Medulla oblongata (tissue), 1 donor: ENCODE measurements around the gene DCTN5.

Experiments
- DNase-seq: peaks from one replicate; pipeline ENCODE4 v3.0.0-alpha.2; 2015; ENCODE audit errors: extremely low spot score

The DCTN5 gene

DNA sequence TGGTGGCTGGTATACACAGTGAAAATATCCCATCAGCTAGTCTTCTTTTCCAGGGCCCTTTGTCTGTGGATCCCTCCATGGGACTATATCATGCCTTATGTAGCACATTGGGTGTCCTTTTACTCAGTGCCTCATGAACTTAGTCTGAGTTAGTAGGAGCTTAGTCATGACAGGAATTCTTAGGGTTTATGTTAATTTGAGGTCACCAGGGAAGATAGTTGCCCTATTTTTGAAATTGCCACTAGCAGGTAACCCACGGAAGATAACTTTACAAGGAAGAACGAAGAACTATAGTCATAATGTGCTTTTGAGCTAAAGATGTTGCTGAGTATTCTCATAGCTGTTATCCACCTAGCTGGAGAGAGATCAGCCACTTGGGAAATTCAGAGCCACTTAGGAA, 22.7 kb downstream of the DCTN5 start:
- DNase-seq, result no peak

DNA sequence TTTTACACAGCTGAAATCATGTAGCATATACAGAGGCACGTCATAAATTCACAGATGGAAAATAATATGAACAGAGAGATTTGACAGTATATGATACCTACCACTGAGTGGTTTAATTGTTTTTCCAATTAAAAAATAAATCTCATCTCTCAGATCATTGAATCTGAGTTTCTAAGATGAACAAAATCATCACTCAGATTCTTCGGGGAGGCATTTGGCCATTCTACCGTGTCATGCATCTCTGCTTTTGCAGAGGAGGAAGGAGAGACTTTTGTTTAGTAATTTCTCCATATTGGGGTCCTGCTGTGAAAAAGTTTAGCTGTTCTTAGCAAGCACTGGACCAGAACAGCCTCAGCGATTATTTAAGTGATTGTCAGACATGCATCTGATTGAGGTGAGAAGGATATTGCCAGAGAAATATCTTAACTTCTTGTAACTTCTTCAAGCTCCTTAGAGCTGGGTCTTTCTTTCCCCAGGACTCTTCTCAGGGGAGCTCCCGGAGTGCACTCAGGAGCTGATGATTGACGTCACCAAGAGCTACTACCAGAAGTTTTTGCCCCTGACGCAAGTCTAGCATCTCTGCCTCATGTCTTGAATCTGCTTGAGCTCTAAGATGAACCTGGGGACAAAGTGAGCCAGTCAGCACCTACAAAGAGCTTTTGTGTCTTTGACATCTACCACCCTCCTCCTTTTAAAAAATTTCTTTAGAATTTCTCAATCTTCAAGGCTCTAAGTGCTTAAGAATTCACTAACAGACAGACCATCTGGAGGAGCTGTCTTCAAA, 25.5 kb downstream of the DCTN5 start:
- DNase-seq, result no peak

DNA sequence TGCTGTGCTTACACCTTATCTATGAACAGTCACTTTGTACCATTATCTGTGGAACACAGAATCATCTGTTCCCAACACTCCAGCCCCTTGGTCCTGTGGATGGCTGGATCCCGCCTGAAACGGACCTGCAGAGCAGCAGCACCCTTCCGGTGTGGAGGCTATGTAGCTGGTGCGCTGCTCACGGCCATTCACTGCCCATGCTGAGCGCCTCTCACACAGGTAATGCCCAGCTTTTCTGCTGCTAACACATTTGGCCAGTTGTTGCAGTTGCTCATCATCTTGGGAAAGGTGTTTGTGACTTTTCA, 26.0 kb downstream of the DCTN5 start:
- DNase-seq, result no peak

DNA sequence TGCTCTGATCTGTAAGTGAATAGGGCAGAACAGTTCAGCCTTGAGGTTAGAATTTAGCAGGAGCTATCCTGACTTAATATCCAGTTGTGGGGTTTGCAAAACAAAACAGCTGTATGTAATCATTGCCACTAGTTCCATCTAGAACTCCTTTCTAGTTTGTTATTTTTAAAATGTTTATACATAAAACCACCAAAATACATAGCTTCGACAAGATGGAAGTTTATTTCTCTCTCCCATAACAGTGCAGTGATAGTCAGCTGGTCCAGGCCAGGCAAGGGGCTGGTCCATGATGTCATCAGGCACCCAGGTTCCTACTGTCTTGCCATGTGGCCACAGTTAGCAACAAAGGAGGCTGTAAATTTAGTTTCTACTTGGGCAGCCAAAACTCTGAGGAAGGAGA, 27.0 kb downstream of the DCTN5 start:
- DNase-seq, result no peak

DNA sequence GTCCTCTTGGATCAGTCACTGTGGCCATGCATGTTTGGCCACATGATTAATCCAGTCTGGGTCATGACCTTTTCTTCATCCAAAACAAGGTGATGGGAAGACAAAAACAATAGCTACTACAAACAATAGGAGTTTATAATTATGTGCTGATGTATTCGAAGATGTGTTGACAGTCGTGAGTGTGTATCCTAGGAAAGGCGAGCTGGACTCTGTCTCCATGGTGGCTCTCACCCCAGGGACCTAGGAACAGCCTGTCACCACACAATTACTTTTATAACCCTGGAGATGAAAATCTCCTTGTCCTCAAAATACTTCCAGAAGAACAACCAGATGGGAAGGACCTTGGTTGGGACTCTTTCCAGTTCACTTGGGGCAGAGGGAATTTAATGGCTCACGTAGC, 27.6 kb downstream of the DCTN5 start:
- DNase-seq, result no peak

DNA sequence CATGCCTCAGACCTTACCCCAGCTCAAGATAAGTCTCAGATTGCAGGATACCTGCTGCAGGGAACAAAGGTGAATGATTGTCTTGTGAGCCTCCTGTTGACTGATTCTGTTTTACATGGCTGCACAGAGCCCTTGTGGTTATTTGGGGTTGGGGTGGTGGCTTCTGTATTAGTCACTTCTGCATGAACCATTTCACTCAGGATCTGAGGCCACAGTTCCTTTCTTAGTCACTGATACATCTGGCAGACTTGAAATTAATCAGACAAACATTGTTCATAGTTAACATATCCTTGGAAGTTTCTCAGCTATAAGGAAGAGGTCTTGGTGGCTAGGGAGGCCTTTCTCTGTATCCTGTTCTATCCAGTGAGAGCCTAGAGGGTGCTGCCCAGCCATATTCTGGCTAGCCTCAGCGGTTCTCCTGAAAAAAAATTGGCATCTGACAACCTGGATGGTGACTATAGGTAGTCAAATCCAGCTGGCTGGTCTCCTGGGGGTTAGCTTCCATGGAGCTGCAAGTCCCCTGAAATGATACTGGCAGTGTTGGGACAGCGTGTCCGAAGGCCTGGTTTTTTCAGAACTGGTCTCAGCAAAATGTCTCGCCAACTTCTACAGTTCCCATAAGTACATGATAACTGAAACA, 29.0 kb downstream of the DCTN5 start:
- DNase-seq, result peak; percentile 66

DNA sequence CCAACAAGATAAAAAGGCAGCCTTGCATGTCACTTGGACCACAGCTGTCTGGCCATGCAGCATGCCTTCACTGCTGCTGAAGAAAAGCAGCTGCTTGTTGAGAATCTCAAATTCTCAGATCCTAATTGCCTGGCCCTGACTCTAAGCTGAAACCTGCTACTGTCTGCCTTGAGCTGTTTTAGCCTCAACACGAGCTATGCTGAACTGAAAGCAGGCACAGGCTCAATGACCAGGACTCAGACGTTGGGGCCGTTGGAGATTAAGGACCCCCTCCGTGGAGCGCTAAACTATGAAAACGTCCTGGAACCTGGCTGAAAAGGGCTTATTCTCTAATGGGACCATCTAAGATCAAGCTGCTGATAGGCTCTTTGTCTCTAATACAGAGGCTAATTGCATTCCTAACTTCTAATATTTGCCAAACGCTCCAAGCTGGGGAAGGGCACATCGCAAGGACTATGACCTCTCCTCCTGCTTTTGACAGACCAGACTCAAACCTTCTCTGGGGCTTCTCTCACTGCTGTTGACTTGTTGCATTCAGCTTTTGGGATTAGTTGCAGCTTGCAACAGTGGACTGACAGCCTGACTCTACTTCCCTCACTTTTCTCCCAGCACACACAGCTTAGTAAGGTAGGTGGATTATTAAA, 32.8 kb downstream of the DCTN5 start:
- no peak for DNase-seq

DNA sequence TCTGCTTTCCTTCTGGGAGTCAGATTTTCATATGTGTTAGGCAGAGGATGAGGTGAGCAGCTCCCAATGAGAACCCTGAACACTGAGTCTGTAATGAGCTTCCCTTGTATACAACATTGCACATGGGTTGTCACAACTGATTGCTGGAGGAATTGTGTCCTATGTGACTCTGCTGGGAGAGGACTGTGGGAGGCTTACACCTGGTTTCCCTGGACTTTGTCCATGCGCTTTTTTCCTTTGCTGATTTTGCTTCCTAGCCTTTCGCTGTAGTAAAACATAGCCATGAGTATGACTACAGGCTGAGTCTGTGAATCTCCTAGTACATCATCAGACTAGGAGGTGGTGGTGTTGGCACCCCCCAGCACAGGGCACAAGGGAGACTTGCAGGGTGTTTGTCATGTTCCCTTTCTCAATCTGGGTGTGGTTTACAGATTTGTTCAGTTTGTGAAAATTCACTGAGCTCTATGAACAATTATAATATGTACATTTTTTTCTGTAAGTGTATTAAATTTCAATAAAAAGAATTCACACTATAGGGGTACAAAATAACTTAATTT, 35.7 kb downstream of the DCTN5 start:
- no peak for DNase-seq

DNA sequence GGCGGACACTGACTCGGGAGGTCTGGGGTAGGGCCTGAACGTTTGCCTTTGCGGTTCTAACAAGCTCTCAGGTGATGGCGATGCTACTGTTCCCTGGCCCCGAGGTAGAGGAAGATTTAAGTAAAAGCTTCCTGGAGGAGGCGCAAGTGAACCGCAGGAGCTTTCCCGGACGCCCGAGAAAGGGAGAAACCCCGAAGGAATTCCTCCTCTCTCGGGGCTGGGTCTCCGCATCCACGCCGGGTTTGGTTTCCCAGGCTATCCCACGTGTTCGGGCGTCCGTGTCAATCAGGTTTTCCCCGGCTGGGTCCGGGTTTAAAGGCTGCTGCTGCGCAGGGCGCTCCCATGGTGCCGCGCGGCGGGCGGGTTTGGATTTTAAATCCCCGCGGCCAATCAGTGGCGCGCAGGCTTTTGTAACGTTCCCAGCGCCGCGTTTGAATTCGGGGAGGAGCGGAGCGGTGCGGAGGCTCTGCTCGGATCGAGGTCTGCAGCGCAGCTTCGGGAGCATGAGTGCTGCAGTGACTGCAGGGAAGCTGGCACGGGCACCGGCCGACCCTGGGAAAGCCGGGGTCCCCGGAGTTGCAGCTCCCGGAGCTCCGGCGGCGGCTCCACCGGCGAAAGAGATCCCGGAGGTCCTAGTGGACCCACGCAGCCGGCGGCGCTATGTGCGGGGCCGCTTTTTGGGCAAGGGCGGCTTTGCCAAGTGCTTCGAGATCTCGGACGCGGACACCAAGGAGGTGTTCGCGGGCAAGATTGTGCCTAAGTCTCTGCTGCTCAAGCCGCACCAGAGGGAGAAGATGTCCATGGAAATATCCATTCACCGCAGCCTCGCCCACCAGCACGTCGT, 37.4 kb downstream of the DCTN5 start, which contains the start of gene PLK1:
PLK1 (plus strand) TSS at position 460 of the 844 bp plus-strand sequence; CDS start at position 504, 44 bp downstream.
- peak; percentile 66 for DNase-seq

DNA sequence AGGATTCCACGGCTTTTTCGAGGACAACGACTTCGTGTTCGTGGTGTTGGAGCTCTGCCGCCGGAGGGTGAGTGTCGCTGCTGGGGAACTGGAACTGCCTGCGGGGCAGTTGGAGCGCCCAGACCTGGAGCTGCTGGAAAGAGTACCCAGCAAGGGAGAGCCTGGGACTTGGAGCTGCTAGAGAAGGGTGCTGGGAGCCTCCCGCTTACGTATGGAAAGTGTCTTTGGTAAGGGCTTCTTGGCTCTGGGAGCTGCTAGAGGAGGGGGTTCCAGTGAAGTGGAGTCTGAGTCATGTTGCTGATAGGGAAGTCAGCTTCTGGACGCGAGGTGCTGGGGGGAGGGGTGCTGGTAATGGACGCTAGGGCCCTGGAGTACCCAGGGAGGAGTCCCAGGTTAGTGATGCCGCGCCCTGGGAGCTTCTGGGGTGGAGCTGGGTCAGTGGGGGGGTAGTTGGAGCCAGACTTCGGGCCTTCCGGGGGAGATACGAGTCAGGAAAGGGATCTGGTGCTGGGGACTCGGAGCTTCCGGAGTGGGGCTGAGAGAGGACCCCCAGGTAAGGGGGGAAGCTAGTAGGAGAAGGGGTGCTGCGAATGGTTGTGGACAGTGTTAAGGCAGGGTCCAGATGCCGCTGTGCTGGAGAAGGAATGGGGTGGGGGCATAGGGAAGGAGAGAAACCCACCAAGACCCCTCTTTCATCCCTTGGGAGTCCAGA, 38.2 kb downstream of the DCTN5 start:
- no peak for DNase-seq

DNA sequence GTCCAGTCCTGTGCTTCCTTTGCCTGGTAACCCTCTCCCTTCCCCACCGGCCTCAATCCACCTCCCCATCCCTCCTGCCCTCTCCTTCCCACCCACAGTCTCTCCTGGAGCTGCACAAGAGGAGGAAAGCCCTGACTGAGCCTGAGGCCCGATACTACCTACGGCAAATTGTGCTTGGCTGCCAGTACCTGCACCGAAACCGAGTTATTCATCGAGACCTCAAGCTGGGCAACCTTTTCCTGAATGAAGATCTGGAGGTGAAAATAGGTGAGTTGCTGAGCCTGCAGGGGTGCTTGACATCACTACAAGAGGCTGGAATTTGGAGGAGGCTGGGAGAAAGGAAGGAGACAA, 38.7 kb downstream of the DCTN5 start:
- no peak for DNase-seq

DNA sequence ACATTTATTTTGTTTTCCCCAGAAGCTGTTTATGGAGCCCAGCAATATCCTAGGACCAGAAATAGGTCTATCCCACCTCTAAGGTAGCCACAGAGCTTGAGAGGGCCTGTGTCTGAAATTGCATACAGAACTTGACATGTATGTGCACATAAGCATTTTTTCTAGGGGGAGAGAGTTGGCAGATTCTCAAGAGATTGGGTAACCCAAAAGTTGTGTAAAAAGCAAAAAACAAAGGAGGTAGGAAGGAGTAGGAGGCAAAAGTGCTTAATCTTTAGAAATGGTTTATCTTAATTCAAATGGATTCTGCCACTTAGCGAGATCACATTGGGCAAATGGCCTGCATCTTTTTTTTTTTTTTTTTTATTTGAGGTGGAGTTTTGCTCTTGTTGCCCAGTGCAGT, 40.9 kb downstream of the DCTN5 start:
- no peak for DNase-seq

DNA sequence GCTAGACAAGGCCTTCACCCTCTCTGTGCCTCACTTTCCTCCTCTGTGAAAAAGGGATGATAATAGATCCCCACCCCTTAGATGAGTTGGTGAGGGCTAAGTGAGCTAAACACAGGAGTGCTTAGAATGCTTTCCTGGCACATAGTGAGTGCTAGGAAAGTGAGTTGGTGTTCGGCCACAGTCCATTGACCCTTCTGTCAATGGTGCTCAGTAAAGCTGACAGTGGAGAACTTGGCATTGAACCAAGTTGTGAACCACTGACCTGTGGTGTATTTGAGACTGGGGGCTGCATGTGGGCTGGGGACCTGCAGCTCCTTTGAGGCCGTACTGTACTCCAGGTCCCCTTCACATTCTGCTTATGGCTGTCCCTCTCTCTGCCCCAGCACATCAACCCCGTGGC, 42.2 kb downstream of the DCTN5 start:
- no peak for DNase-seq

DNA sequence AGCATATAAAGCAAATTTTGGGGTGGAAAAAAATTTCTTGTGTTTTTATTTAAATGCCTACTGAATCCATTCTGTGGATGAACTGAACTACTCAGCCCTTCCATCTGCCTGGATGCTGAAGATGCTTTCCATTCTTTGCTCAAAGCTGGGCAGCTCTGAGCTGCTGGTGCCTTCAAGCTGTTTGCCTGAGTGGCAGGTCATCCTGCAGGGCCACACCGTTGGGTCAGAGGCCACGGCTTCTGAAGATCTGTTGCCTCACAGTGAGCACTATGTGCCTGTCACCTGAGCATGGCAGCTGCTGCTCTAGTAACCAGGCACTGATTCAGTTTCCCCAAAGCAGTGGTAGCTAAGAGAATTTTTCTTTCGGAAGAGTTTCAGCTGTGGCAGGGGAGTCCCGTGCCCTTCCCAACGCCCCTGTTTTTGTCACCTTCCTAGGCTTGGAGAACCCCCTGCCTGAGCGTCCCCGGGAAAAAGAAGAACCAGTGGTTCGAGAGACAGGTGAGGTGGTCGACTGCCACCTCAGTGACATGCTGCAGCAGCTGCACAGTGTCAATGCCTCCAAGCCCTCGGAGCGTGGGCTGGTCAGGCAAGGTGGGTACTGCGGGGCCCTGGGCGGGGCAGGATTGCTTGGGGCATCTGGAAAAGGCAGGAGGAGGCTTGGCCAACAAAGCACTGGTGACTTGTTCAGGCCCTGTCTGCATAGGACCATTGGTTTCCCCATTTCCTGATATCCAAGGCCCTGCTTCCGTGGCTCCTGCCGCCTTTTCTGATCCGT, 46.0 kb downstream of the DCTN5 start:
- no peak for DNase-seq

DNA sequence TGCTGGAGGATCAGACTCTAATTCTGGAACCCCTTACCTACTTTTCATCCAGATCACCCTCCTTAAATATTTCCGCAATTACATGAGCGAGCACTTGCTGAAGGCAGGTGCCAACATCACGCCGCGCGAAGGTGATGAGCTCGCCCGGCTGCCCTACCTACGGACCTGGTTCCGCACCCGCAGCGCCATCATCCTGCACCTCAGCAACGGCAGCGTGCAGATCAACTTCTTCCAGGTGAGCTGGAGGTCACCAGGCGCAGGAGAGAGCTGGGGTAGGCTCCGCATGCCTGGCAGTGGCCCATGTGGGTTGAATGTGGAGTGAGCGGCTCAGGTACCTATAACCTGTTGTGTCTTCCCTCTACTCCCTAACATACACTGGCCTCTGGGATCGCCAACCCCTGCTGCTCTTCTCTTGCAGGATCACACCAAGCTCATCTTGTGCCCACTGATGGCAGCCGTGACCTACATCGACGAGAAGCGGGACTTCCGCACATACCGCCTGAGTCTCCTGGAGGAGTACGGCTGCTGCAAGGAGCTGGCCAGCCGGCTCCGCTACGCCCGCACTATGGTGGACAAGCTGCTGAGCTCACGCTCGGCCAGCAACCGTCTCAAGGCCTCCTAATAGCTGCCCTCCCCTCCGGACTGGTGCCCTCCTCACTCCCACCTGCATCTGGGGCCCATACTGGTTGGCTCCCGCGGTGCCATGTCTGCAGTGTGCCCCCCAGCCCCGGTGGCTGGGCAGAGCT, 48.3 kb downstream of the DCTN5 start:
- DNase-seq, result no peak

DNA sequence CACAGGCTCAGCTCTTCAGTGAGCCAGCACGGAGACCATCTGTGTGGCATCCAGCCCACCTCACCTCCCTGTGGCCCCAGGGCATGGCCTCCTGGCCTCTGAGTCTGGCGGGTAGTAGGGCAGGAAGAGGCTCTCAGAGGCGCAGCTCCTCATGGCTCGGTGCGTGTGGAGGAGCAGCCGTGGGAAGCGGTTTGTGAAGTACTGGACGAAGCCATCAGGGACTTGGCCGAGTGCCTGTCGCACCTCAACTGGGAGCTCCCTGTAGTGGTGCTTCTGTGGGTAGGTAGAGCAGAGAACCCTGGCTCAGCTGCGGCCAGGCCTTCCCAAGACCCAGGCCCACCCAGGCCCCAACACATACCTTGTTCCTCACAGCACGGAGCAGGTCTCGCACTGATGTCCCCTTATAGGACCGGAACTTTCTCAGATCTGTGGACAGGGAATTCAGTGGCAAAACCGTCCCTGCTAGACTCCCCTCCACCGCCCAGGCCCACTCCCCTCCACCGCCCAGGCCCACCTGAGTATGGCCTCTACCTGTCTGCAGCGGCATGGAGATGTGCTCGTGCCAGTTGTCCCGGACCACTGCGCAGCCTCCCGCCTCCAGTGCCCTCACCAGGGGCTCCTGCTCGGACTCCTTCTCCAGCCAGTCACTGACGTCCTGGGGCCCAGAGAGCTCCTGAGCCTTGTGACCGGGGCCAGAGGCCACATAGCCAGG, 49.7 kb downstream of the DCTN5 start:
- no peak for DNase-seq

DNA sequence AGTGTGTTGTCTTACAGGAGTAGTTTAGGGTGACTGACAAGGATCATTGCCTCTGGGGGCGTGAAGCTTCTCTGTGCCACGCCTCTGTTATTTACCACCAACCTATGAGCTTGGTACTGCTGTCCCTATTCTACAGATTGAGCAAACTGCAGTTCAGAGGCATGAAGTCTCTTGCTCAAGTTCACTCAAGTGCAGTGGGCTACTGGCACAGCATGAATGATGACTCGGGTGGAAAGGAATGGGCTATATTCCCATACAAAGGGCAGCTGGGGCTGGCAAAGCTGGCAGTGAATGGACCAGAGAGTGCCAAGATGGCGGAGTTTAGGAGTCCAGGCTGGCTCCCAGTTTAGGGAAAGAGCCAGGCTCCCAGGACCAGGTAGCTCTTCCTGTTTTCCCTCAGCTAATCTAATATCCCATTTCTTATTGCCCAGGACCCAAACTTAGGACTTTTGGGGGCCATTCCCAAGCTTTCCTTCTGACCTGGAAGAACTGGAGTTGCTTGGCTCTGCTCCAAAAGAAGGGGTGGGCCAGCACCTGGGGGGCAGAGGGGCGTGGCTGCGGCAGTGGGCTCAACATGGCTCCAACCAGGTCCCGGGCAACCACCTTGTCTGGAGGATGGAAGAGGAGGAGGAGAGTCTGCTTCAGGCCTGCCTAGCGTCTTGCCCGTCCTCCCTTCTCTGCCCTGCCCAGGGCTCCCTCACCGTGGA, 50.4 kb downstream of the DCTN5 start:
- DNase-seq, result peak; percentile 13

DNA sequence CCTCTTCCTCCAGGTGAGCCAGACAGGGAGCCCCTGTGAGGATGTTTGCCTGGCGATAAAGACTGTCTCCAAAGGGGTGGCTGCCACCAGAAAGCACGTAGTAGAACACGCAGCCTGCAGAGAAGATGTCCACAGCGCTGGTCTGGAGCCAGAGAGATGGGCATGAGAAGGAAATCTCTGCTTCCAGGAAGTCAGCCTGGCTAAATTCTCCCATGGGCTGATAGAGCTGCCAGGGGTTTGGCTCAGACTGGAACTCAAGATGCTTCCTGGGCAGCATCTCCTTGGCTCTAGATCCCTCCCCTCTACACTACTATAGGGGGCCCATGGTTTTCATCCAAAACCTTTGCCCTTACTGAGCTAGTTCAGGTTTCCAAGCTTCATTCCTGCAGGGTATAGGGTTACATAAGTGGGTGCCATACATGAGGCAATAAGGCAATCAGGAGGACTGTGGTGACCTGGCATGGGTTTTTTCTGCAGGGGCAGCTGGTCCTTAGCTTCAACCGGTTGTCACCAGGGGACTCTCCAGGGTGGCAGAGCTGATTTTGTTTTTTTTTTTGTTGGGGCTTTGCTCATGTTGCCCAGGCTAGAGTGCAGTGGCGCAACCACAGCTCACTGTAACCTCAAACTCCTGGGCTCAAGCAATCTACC, 51.0 kb downstream of the DCTN5 start:
- DNase-seq, result no peak
